Medulla oblongata (tissue), 1 donor: Measurements from ENCODE around the gene MOG.
"Not testable (repeated sequence)": the region's sequence is repeated elsewhere in the genome, so short reads cannot be mapped to it uniquely, and the experiment has no call there.

Experiments
- DNase-seq: peaks from one replicate; pipeline ENCODE4 v3.0.0-alpha.2; 2015; ENCODE audit errors: extremely low spot score

Gene MOG

GRCh38 chr6:29637247-29637646, 19.6 kb upstream of the MOG start:
- no peak for DNase-seq

- DNase-seq, result no peak
Observed at GRCh38 chr6:29641430-29642148, 15.3 kb upstream of the MOG start.

- DNase-seq, result no peak
Observed at GRCh38 chr6:29647927-29648642, 8.8 kb upstream of the MOG start.

GRCh38 chr6:29649701-29650673, 6.9 kb upstream of the MOG start:
- peak; percentile 100 for DNase-seq

- DNase-seq, result no peak
Observed at GRCh38 chr6:29651413-29652197, 5.3 kb upstream of the MOG start.

- DNase-seq, result no peak
Observed at GRCh38 chr6:29652198-29652584, 4.7 kb upstream of the MOG start.

- peak; percentile 91 for DNase-seq
Observed at GRCh38 chr6:29653452-29654038, 3.3 kb upstream of the MOG start.

- DNase-seq, result no peak
Observed at GRCh38 chr6:29655658-29656057, 1.2 kb upstream of the MOG start.

- DNase-seq, result peak; percentile 69
Observed at GRCh38 chr6:29656157-29656556, 735 bp upstream of the MOG start.

GRCh38 chr6:29661071-29661470, 4.2 kb downstream of the MOG start:
- no peak for DNase-seq

GRCh38 chr6:29661502-29662141, 4.7 kb downstream of the MOG start:
- DNase-seq, result not testable (repeated sequence)

- no peak for DNase-seq
Observed at GRCh38 chr6:29663300-29664042, 6.6 kb downstream of the MOG start.

GRCh38 chr6:29665942-29666825, 9.3 kb downstream of the MOG start:
- DNase-seq, result no peak

- DNase-seq, result no peak
Observed at GRCh38 chr6:29666826-29667130, 9.9 kb downstream of the MOG start.

- DNase-seq, result no peak
Observed at GRCh38 chr6:29667158-29667557, 10.3 kb downstream of the MOG start.

- no peak for DNase-seq
Observed at GRCh38 chr6:29671026-29671425, 14.1 kb downstream of the MOG start.

- not testable (repeated sequence) for DNase-seq
Observed at GRCh38 chr6:29672116-29672515, 15.2 kb downstream of the MOG start.

- no peak for DNase-seq
Observed at GRCh38 chr6:29673161-29673560, 16.3 kb downstream of the MOG start.

GRCh38 chr6:29674008-29674407, 17.1 kb downstream of the MOG start:
- DNase-seq, result no peak
